Measurements from ENCODE around the gene MRC1.

DNA sequence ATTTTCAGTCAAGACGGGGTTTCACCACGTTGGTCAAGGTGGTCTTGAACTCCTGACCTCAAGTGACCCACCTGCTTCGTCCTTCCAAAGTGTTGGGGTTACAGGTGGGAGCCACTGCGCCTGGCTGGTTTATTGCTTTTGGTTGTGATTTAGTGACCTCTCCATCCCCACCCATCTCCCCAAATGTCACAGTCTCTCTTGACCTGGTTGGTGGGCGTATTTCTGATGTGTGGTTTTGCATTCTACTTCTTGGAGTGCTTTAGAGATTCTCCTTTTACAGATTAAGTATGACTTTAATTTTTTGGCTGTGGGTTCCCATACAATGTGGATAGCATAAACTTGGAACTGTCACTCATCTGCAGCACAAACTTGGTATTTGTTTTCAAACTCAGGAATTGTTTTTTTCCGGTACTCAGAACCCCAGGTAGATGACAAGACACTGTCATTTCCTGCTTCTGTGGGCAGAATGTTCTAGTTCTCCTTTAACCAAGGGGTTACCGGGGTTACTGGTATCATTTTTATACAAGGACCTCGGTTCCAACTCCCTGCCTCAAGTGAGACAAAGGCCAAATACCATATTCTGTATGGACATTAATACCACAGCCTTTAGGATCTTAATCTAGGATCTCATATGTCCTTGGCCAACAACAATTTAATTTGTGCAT, 50.5 kb downstream of the MRC1 start:
- TF ChIP-seq, protein P1, sequence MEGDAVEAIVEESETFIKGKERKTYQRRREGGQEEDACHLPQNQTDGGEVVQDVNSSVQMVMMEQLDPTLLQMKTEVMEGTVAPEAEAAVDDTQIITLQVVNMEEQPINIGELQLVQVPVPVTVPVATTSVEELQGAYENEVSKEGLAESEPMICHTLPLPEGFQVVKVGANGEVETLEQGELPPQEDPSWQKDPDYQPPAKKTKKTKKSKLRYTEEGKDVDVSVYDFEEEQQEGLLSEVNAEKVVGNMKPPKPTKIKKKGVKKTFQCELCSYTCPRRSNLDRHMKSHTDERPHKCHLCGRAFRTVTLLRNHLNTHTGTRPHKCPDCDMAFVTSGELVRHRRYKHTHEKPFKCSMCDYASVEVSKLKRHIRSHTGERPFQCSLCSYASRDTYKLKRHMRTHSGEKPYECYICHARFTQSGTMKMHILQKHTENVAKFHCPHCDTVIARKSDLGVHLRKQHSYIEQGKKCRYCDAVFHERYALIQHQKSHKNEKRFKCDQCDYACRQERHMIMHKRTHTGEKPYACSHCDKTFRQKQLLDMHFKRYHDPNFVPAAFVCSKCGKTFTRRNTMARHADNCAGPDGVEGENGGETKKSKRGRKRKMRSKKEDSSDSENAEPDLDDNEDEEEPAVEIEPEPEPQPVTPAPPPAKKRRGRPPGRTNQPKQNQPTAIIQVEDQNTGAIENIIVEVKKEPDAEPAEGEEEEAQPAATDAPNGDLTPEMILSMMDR (optimal IDR thresholded peaks at IDR 0.05 in 1 of 3, IDR thresholded peaks at IDR 0.05 in 1 of 3, conservative IDR thresholded peaks at IDR 0.05 in 1 of 3; ENCODE audit: extremely low read depth in 1 of 3, insufficient read depth in 2 of 3, low read length in 3 of 3): no peak
- no peak for TF ChIP-seq EZH2 (IDR thresholded peaks at IDR 0.05; ENCODE audit: low read length)
